Measurements from ENCODE around the gene TRABD.

DNA sequence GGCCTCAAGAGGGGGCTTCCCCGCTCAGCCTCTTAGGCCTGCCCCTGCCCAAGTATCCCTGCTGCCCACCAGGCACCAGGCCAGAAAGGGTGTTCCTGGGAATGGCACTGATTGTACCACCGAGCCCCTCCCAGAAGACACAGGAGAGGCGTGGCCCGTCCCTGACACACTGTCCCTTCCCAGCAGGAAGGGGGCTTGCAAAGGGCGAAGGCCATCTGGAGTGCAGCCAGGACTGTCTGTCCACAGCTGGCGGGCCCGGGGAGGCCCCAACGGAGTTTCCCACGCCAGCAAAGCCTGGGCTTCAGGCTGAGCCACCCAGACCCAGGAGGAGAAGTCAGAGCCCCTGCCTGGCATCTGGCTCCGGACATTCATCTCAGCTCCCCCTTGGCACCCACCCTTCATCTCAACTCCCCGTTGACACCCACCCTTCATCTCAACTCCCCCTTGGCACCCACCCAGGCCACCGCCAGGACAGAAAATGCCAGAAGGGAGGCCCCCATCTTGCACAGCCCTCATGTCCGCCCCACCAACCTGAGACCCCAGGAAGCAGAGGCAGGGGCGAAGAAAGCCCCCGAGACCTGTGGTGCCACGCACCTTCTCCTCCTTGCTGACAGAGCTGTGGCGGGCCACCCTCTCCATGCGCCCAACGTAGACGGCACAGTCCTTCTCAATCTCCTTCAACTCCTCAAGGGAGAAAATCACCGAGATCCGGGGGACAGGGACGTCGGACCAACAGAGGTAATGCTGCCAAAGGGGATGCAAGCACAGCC lies 39.7 kb downstream of the TRABD start:
- TF ChIP-seq, protein P1, sequence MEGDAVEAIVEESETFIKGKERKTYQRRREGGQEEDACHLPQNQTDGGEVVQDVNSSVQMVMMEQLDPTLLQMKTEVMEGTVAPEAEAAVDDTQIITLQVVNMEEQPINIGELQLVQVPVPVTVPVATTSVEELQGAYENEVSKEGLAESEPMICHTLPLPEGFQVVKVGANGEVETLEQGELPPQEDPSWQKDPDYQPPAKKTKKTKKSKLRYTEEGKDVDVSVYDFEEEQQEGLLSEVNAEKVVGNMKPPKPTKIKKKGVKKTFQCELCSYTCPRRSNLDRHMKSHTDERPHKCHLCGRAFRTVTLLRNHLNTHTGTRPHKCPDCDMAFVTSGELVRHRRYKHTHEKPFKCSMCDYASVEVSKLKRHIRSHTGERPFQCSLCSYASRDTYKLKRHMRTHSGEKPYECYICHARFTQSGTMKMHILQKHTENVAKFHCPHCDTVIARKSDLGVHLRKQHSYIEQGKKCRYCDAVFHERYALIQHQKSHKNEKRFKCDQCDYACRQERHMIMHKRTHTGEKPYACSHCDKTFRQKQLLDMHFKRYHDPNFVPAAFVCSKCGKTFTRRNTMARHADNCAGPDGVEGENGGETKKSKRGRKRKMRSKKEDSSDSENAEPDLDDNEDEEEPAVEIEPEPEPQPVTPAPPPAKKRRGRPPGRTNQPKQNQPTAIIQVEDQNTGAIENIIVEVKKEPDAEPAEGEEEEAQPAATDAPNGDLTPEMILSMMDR (IDR thresholded peaks at IDR 0.05) = no peak
- TF ChIP-seq POLR2AphosphoS5 (IDR thresholded peaks at IDR 0.05) (no peak), POLR2A (IDR thresholded peaks at IDR 0.05; ENCODE audit: low read depth) (no peak), EP300 (IDR thresholded peaks at IDR 0.05) (no peak)

Measured in esophagus muscularis mucosa (tissue), 4 donors.